ENCODE results near the gene SLC39A1.
A peak's percentile ranks its signal among the peaks of the same experiment; 100 is the strongest.
"Not testable (repeated sequence)": the region's sequence is repeated elsewhere in the genome, so short reads cannot be mapped to it uniquely, and the experiment has no call there.

SLC39A1 gene

GRCh38 chr1:153963030-153963849 lies at the start of gene SLC39A1:
SLC39A1 (minus strand) TSS chr1:153963537; CDS start chr1:153962715, 822 bp downstream.
- peak; percentile 65 to 98 (median 94) for DNase-seq

- DNase-seq: not testable (repeated sequence)
Measured at GRCh38 chr1:154012543-154012942, 49.2 kb upstream of the SLC39A1 start.

- DNase-seq: no peak
Measured at GRCh38 chr1:154012129-154012528, 48.8 kb upstream of the SLC39A1 start.

- DNase-seq: no peak
Measured at GRCh38 chr1:154006136-154006535, 42.8 kb upstream of the SLC39A1 start.

- DNase-seq: no peak
Measured at GRCh38 chr1:154000420-154000819, 37.1 kb upstream of the SLC39A1 start.

- DNase-seq: not testable (repeated sequence)
Measured at GRCh38 chr1:153996882-153997281, 33.5 kb upstream of the SLC39A1 start.

- DNase-seq: no peak
Measured at GRCh38 chr1:153995640-153996039, 32.3 kb upstream of the SLC39A1 start.

GRCh38 chr1:153995202-153995601 lies 31.9 kb upstream of the SLC39A1 start:
- no peak for DNase-seq

GRCh38 chr1:153991806-153992205 lies 28.5 kb upstream of the SLC39A1 start:
- no peak for DNase-seq

GRCh38 chr1:153991151-153991630 lies 27.9 kb upstream of the SLC39A1 start:
- no peak for DNase-seq

- peak; percentile 39 to 96 (median 84) for DNase-seq
Measured at GRCh38 chr1:153990468-153991150, 27.3 kb upstream of the SLC39A1 start, which contains the start of gene RPS27. RPS27 (plus strand) TSS chr1:153990762; CDS start chr1:153990797, 35 bp downstream.

- no peak for DNase-seq
Measured at GRCh38 chr1:153987621-153988020, 24.3 kb upstream of the SLC39A1 start.

GRCh38 chr1:153985941-153986761 lies 22.8 kb upstream of the SLC39A1 start, which contains the start of gene RAB13:
RAB13 (minus strand) TSS chr1:153986339; CDS start chr1:153986236, 103 bp downstream.
- DNase-seq: peak in 13 of 14 donors; percentile 13 to 87 (median 52)

- peak in 3 of 14 donors; percentile 26 to 74 (median 31) for DNase-seq
Measured at GRCh38 chr1:153985341-153985912, 22.1 kb upstream of the SLC39A1 start.

- no peak for DNase-seq
Measured at GRCh38 chr1:153984123-153984894, 21.0 kb upstream of the SLC39A1 start.

- DNase-seq: not testable (repeated sequence)
Measured at GRCh38 chr1:153981735-153982134, 18.4 kb upstream of the SLC39A1 start.

GRCh38 chr1:153979091-153979490 lies 15.8 kb upstream of the SLC39A1 start:
- DNase-seq: not testable (repeated sequence)

GRCh38 chr1:153978274-153978909 lies 15.1 kb upstream of the SLC39A1 start:
- DNase-seq: no peak

- DNase-seq: peak; percentile 40 to 90 (median 78)
Measured at GRCh38 chr1:153977250-153978240, 14.2 kb upstream of the SLC39A1 start, which contains the start of gene JTB. JTB (minus strand) TSS chr1:153977674; CDS start chr1:153977252, 422 bp downstream.

All from C1 segment of cervical spinal cord (tissue), 14 donors.